ENCODE results near the gene CCDC185.

CCDC185 gene

DNA sequence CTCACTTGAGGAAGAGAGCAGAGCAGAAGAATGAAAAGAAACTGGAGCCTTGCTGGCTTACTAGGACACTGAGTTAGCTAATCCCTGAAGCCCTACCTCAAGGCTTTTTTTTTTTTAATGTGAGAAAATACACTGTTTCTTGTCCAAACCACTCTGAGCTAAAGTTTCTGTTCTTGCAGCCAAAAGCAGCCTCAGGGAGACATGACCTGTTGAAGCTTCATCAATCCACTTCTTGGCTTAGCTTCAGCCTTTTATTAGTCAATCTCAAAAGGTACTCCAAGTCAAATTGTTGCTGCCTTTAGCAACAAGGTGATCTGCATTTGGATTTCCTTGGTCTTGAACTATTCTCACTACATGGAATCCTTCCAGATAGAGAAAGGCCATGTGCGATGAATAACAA is 33.7 kb downstream of the CCDC185 start:
- FAIRE-seq, result no peak
- no peak for DNase-seq (ENCODE audit: insufficient read length, low spot score)
- no peak for TF ChIP-seq CTCF (IDR thresholded peaks at IDR 0.05; ENCODE audit: insufficient read depth, missing control alignments)

- FAIRE-seq (no peak), DNase-seq (ENCODE audit: insufficient read length, low spot score) (no peak)
- no peak for TF ChIP-seq CTCF (IDR thresholded peaks at IDR 0.05; ENCODE audit: insufficient read depth, missing control alignments)
These were observed 36.1 kb downstream of the CCDC185 start for GRCh38 chr1:223429313-223429731.

DNA sequence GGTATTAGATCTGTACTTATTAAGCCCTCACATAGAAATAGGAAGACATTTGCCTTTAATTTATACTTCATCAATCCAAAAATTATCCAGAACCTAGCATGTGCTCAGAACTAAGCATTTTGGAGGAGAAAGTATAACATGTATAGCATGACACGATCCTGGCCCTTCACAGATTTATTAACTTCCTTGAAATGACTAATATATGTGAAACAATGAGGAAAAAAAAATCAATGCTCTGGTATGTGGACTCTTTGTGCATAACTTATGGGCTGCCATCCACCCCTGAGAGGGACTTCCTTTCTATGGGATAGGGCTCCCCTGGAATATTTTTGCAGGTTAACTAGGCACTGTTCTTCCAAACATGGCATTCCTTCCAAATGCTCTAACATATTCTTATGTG is 36.6 kb downstream of the CCDC185 start:
- FAIRE-seq (no peak), DNase-seq (ENCODE audit: insufficient read length, low spot score) (no peak)
- no peak for TF ChIP-seq CTCF (IDR thresholded peaks at IDR 0.05; ENCODE audit: insufficient read depth, missing control alignments)

DNA sequence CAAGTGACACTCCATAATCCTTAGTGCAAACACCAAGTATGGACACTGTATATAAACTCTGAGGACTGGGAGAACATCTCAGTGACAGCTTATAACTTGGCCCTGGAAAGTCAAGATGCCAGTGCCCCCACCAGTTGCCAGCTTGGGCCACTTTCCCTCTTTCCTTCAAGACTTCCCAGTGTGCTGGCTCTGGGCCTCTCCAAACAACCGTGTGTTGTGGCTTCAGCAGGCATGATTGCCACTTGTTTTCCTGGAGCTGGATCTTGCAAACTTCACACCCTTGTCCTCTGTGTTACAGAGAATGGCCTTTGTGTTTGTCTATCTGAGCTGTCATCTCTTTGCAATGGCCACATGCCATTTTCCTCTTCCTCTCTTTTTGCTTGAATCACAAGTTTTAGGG is 37.0 kb downstream of the CCDC185 start:
- FAIRE-seq (no peak), DNase-seq (ENCODE audit: insufficient read length, low spot score) (no peak)
- no peak for TF ChIP-seq CTCF (IDR thresholded peaks at IDR 0.05; ENCODE audit: insufficient read depth, missing control alignments)

- TF ChIP-seq CTCF (IDR thresholded peaks at IDR 0.05; ENCODE audit: insufficient read depth, missing control alignments), result no peak
- FAIRE-seq (no peak), DNase-seq (ENCODE audit: insufficient read length, low spot score) (no peak)
These were observed 43.9 kb downstream of the CCDC185 start for GRCh38 chr1:223437151-223437550.

GRCh38 chr1:223443397-223443796 is 50.2 kb downstream of the CCDC185 start:
- TF ChIP-seq CTCF (IDR thresholded peaks at IDR 0.05; ENCODE audit: insufficient read depth, missing control alignments), result no peak
- FAIRE-seq, result no peak
- no peak for DNase-seq (ENCODE audit: insufficient read length, low spot score)

GRCh38 chr1:223444411-223444810 is 51.2 kb downstream of the CCDC185 start:
- FAIRE-seq (no peak), DNase-seq (ENCODE audit: insufficient read length, low spot score) (no peak)
- TF ChIP-seq CTCF (IDR thresholded peaks at IDR 0.05; ENCODE audit: insufficient read depth, missing control alignments), result no peak

Data from D721Med (cell line).